HG03095 (cell line): ENCODE data around the gene NBL1.

Experiments used
- ATAC-seq: cut with Tn5 transposase; IDR thresholded peaks from one replicate; pipeline ENCODE4 v1.9.1; 2021; ENCODE audit warnings: moderate library complexity; ENCODE audit not compliant: unreplicated experiment

Gene NBL1

DNA sequence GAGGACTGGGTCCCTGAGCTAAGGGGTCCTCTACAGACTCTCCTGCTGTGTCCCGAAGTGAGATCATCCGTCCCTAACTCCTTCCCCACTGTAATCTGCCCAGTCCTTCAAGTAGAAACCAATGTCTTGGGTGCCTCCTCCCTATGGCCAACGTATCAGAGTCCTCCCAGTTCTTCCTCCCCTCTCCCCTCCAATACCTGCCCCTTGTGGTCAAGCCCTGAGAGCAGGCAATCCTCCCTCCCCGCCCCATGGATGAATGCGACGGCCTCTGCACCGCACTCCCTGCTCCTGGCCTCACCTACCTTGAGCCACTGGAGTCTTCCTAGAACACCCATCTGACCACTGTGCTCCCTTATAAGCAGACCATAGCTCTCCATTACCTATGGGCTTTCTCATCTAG is 51.7 kb downstream of the NBL1 start:
- no peak for ATAC-seq

DNA sequence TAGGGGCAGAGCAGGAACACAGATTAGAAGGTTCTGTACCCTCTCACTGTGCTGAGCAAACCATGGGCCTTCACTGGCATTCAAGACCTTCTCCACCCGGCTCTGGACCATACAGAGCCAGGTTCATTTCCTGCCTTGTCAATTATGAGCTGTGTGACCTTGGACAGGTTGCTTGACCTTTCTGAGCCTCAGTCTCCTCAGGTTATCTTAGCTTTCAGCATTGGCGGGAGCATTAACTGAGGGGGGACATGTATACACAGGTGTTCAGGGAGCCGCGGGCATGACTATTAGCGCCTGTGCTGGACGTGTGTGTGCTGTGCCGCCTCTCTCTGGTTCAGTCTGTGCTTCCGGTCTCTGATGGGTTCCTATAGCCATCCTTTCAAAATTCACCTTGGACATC is 52.7 kb downstream of the NBL1 start:
- no peak for ATAC-seq

DNA sequence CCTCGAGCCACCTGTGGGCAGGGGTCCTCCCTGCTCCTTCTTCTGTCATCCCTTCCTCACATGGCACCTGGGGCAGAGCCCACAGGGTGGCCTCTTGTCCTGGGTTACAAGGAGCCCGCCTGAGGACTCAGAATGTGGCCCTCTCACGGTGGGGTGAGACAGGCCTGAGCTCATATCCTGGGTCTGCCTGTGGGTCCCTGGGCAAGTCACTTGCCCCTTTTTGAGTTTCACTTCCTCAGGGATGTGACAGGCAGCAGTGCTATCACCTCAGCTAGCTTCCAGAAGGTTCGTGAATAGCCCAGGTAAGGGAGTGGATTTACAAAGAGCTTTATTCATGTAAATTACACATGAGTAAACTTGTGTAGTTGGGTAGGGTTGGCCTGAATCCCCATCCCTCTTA is 54.1 kb downstream of the NBL1 start:
- ATAC-seq = no peak

DNA sequence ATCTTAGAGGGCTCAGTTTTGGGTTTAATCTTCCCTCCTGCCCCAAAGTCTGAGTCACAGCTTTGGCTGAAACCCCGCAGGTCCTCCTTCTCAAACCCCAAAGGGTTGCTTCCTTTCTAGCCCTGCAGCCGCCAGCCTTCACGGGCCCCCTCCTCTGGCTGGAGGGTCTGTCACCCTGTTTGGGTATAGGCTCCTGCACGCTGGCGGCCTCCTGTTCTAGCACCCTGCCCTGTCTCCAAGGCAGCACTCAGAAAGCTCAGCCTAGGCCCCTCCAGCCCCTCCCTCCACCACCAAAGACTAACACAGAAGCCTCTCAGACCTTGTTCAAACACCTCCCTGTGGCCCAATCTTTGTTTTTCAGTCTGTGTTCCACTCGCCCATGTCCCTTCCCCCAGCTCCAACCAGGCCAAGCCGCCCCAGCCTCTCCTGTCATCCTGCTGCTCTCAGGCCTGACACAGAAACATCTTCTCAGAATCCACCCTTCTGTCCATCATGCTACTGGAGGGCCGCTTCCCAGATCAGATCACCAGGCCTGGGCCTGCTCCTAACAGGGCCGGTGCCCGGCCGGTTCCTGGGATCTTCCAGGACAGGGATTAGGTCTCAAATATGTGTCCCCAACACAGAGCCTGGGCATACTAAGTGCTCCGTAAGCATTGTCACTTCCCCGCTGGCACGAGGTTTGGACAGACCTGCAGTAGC is 56.1 kb downstream of the NBL1 start:
- ATAC-seq = no peak

DNA sequence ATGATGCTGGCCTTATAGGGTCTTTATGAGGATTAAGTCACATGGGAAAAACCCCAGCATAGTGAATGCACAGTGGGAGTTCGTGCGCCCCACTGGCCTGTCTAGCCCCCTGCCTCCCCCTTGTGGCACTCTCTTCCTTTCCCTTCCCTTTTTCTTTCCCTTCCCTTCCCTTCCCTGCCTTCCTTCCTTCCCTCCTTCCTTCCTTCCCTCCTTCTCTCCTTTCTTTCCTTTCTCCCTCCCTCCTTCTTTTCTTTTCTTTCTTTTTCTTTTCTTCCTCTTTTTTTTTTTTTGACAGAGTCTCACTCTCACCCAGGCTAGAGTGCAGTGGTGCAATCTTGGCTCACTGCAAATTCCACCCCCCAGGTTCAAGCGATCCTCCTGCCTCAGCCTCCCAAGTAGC is 59.2 kb downstream of the NBL1 start:
- ATAC-seq = no peak

DNA sequence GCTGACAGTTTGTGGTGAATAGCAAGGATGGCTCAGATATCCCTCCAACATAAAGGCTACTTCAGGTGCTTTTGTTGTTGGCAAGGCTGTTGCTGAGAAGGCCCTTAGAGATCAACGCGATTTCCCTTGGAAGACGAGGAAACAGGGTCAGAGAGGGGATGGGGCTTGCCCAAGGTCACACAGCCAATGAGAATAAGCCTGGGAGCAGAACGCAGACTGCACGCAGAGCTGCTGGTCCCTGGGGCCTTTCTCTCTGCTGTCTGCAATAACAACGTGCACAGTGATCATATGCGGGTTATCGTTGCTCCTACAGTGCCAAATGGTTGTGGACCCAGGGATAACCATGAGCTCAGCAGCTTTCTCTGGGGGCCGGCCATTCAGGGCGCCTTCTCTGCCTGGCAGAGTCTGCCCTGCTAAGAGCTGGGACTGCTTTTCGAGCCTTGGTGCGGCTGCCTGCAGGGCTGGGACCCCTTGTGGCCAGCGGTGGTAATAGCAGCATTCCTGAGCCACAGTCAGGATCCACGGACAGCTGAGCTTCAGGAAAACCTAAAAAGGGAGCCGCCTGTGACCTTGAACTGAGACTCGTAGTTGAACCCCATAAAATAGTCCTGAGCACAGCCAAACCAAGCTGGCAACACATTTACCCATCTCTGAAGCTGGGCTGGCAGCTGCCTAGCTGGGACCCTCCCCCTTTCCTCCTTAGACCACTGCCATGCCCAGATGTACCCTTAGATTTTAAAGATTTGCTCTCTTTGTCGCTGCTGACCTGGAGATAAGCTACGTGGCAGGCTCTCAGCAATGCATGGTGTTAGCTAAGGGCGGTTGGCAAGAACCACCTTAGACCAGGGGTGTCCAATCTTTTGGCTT is 60.4 kb downstream of the NBL1 start:
- no peak for ATAC-seq

DNA sequence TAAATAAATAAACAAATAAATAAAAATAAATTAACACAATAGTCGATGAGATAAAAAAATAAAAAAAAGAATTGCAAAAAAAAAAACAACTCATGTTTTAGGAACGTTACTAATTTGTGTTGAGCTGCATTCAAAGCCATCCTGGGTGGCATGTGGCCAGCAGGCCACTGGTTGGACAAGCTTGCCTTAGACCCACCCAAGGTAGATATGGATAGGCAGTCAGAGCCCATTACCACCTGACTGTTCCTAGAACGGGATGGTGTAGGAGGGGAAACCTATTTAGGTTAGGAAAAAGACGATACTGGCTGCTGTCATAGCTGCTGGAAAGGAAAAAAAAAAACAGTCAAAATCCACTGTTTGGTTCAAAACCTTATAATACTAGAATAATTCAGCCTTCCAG is 61.4 kb downstream of the NBL1 start:
- ATAC-seq = no peak

DNA sequence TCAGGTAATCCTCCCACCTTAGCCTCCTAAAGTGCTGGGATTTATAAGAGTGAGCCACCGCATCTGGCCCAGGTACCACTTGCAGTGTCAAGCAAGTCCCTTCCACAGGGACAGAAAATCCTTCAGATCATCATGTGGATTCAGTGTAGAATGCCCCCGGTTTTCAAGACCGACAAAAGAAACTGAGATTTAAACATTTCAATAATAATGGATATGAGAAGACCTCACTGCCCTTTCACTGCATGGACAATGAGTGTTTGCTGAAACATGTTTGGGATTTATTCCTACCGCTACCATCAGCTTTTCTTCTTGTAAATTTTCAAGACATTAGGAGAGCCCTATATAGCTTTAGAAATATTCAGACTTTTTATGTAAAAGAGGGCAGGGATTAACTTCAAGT is 62.0 kb downstream of the NBL1 start:
- no peak for ATAC-seq
